Endothelial cell (in vitro differentiated cells): Measurements from ENCODE around the gene PCGF5. TPM values are rescaled to one million over a fixed set of nuclear protein-coding genes. Genes with fewer than 3 reads are reported as not detected.

Experiments
- DNase-seq: peaks from one replicate; pipeline ENCODE4 v3.0.0; 2021; ENCODE audit warnings: low spot score
- H3K27ac Mint-ChIP-seq: one replicate; pipeline ENCODE4 v1.8.0; 2021; ENCODE audit warnings: mixed read lengths, inconsistent platforms; ENCODE audit not compliant: unreplicated experiment
- H3K27me3 Mint-ChIP-seq: one replicate; pipeline ENCODE4 v1.8.0; 2021; ENCODE audit warnings: mild to moderate bottlenecking, moderate library complexity, mixed read lengths, inconsistent platforms; ENCODE audit not compliant: unreplicated experiment
- H3K36me3 Mint-ChIP-seq: one replicate; pipeline ENCODE4 v1.8.0; 2021; ENCODE audit warnings: mild to moderate bottlenecking, low read depth, mixed read lengths, inconsistent platforms; ENCODE audit not compliant: unreplicated experiment
- H3K4me1 Mint-ChIP-seq: one replicate; pipeline ENCODE4 v1.8.0; 2021; ENCODE audit warnings: mild to moderate bottlenecking, mixed read lengths, inconsistent platforms; ENCODE audit not compliant: unreplicated experiment
- H3K4me3 Mint-ChIP-seq: one replicate; pipeline ENCODE4 v1.8.0; 2021; ENCODE audit warnings: mild to moderate bottlenecking, mixed read lengths, inconsistent platforms; ENCODE audit not compliant: unreplicated experiment
- H3K9me3 Mint-ChIP-seq: one replicate; pipeline ENCODE4 v1.8.0; 2021; ENCODE audit warnings: mixed read lengths, inconsistent platforms; ENCODE audit not compliant: unreplicated experiment
- CTCF ChIP-seq: fragments of 200-600 bp; sonication (generic); IDR thresholded peaks from one replicate; pipeline ENCODE4 v1.5.0; 2021; ENCODE audit warnings: antibody characterized with exemption; ENCODE audit not compliant: unreplicated experiment
- long read RNA-seq: library from polyadenylated mRNA; unstranded; transcript quantifications from one replicate; pipeline ENCODE4 v2.0.0, GENCODE V29; 2020; ENCODE audit not compliant: unreplicated experiment
- total RNA-seq: library from RNA; stranded (reverse); fragmentation: NEBNext Ultra II Directional; extraction: Animal tissue kit (Norgen Biotek cat#: 25700); gene quantifications from one replicate; pipeline ENCODE4 v1.2.1, GENCODE V29; 2021; ENCODE audit not compliant: unreplicated experiment

The PCGF5 gene
- 21.5 TPM for total RNA-seq
- long read RNA-seq, partial matches to known transcripts, result 1 of 6 reads
- long read RNA-seq, other reads (novel, unspliced or antisense), result 1 of 6 reads

GRCh38 chr10:91220194-91220953 lies at the start of gene PCGF5:
PCGF5 (plus strand) TSS chr10:91220663; CDS start chr10:91222872, 2,209 bp downstream.
- Mint-ChIP-seq H3K4me3 (peak within 1 kb of the TSS; percentile 90), H3K36me3 (peaks cover 4% of the 10 kb centered on the region), H3K9me3 (no peaks in the 10 kb centered on the region), H3K27me3 (peaks cover 5% of the 10 kb centered on the region), H3K4me1 (peaks cover 14% of the 10 kb centered on the region), H3K27ac (no peak within 1 kb of the TSS)
- peak; percentile 49 for TF ChIP-seq CTCF
- peak; percentile 90 for DNase-seq

- Mint-ChIP-seq H3K4me1 (peaks cover 6% of the 10 kb centered on the region), H3K27ac (no peak overlapping the region), H3K9me3 (no peaks in the 10 kb centered on the region), H3K27me3 (peaks cover 2% of the 10 kb centered on the region), H3K4me3 (no peak overlapping the region), H3K36me3 (no peaks in the 10 kb centered on the region)
- no peak for DNase-seq
- TF ChIP-seq CTCF, result no peak
Observed at GRCh38 chr10:91171485-91171884, 49.0 kb upstream of the PCGF5 start.

- Mint-ChIP-seq H3K4me3 (no peak overlapping the region), H3K36me3 (no peaks in the 10 kb centered on the region), H3K27me3 (peaks cover 2% of the 10 kb centered on the region), H3K9me3 (no peaks in the 10 kb centered on the region), H3K27ac (no peak overlapping the region), H3K4me1 (peaks cover 6% of the 10 kb centered on the region)
- no peak for TF ChIP-seq CTCF
- DNase-seq, result no peak
Observed at GRCh38 chr10:91172348-91172747, 48.1 kb upstream of the PCGF5 start.

- Mint-ChIP-seq H3K27ac (no peak overlapping the region), H3K27me3 (peaks cover 1% of the 10 kb centered on the region)
- no peak for DNase-seq
Observed at GRCh38 chr10:91185239-91185875, 35.1 kb upstream of the PCGF5 start.

More at GRCh38 chr10:91185239-91185875, 35.1 kb upstream of the PCGF5 start:
- Mint-ChIP-seq H3K4me3 (no peak overlapping the region), H3K4me1 (no peaks in the 10 kb centered on the region), H3K9me3 (no peaks in the 10 kb centered on the region), H3K36me3 (no peaks in the 10 kb centered on the region)
- TF ChIP-seq CTCF, result no peak
